Right ventricle myocardium superior (tissue), 1 donor: ENCODE results near the gene SETBP1. TPM values are rescaled to one million over a fixed set of nuclear protein-coding genes. Genes with fewer than 3 reads are reported as not detected.

ENCODE experiments used
- ATAC-seq: fragments of 200-7000 bp; cut with Tn5 transposase; one replicate; pipeline ENCODE4 v1.9.1; 2020; ENCODE audit warnings: mild to moderate bottlenecking; ENCODE audit not compliant: poor library complexity
- DNase-seq: peaks from one replicate; pipeline ENCODE4 v3.0.0-alpha.2; 2020
- intact Hi-C: fragments of 100-400 bp; cut with DNase I; formaldehyde crosslinking; loops from one replicate; pipeline ENCODE4 v1.11.2; 2022
- total RNA-seq: library from RNA; stranded (reverse); fragmentation: NEBNext Ultra II Directional; extraction: Animal tissue kit (Norgen Biotek cat#: 25700); gene quantifications from one replicate; pipeline ENCODE4 v1.2.1, GENCODE V29; 2021
- donor health status: DM: no; HTN: yes; CAD: no; lungs with severe emphysema.

Gene SETBP1
- total RNA-seq, 1 donor from 2014 or later: 6.3 TPM

DNA sequence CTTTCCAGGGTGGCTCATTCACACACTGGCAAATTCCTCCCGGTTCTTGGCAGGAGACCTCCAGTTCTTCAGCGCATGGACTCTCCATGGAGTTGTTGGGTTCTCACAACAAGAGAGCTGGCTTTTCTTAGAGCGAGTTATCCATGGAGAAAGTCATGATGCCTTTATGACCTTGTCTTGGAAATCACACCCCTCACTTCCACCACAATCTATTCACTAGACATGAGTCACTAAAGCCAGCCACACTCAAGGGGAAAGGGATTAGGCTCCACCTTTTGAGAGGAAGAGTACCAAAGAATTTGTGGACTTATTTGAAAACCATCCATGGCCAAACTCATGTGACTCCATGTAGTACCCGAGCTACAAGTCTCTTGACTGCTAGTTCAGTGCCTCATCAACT is 160.5 kb downstream of the SETBP1 start:
- ATAC-seq: no peak
- intact Hi-C loops: no loop called here
- no peak for DNase-seq

DNA sequence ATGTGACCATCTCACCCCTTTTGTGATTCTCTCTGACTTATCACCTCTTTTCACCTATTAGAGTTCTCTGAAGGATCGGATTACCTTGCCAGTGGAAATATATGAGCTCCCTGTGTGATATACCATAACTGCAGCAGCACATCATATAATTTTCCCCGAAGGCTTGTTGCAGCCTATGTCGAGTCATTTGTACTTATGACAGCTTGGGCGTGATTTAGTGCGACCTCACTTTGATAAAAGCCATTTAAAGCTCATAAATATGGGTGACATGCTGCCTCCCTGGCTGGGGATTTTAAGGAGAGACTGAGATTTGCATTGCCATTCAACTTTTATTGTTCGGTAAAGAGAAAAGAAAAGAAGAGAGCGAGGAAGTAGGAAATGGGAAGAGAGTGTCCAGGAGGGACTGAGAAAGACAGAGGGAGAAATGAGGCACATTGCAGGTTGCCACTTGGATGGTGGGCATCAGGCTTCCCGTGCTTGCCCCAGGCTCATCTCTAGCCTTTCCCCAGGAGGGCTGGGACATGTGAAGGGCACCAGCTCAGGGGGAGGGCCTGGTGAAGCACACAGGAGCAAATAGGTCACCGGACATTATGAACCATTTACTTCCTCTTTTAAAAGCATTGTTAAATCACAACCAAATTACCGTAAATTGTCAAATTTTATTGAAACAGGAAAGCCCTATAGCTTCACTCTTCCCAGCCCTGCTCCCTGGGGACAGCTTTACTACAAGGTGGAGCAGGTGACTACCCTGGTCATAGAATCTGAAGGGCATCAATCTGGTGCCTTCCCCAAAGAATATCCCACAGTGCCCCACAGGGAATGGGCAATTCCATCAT is 161.3 kb downstream of the SETBP1 start:
- no peak for DNase-seq
- no peak for ATAC-seq
- intact Hi-C loops: no loop called here

DNA sequence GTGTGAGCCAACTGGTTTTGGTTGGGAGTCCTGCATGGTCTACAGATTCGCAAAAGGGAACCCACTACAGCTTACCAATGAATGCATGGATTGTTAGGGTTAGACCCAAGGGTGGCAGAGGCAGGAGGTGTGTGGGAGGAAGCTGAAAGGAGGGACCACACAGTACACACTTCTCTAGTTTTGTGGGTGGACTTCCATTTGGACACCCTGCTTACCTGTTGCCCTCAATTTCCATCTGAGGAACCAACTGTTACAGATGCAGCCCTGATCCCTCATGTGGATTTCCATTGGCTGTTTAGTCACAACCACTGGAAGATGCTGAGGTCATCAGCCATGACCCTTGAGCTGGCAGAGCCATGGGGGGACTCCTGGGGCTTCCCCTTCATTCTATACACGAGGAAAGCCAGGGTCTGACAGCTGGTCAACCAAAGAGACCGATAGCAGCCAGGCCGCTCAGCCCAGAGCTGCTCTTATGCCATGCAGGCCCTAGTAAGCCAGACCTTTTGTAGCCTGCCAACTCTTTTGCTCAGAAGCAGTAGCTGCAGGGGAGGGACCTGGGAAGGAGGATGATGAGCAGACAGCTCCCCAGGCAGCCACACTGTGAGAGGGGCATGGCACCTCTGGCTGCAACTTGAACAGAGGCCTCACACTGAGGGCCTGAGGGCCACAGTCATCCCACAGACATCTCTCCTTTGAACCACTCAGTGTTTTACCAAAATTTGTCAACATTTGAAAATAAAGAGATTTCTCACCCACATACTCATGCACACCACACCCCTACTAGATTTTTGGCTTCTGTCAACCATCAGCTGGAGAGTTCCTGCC is 162.1 kb downstream of the SETBP1 start:
- no peak for DNase-seq
- intact Hi-C loops: no loop called here
- no peak for ATAC-seq

DNA sequence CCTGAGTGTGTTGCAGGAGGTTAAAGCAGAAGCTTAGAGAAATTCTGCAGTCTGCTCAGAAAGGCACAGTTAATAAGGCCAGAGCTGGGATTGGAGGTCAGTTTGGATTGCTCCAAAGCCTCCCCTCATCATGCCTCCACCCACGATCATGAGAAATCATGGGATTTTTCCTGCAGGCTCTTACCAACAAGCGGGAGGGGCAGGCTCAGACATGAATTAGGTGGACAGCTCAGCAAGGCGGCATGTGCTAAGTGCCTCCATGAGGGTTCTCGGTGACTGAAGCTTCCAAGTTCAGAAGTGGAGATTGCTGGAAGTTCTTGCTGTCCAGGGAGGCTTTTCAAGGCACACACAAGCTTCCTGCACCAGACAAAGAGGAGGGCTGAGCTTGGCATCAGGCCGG is 163.8 kb downstream of the SETBP1 start:
- intact Hi-C loops: no loop called here
- DNase-seq (no peak), ATAC-seq (no peak)

DNA sequence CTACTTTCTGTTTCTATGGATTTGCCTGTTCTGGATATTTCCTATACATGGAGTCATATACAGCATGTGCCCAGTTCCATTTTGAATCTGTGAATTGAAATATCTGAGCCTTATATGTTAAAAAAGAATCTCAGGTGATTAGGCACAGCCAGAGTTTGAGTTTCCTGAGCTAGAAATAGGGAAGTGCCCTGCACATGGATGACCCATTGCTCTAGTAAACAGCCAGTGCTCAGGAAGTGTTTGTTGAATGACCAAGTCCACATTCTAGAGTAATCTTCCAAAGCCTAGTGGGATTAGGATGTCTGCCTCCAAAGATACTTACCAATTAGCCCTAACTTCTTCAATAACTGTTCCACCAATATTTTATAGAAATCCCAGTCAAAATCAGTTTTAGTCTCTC is 165.8 kb downstream of the SETBP1 start:
- intact Hi-C loops: no loop called here
- DNase-seq (no peak), ATAC-seq (no peak)

DNA sequence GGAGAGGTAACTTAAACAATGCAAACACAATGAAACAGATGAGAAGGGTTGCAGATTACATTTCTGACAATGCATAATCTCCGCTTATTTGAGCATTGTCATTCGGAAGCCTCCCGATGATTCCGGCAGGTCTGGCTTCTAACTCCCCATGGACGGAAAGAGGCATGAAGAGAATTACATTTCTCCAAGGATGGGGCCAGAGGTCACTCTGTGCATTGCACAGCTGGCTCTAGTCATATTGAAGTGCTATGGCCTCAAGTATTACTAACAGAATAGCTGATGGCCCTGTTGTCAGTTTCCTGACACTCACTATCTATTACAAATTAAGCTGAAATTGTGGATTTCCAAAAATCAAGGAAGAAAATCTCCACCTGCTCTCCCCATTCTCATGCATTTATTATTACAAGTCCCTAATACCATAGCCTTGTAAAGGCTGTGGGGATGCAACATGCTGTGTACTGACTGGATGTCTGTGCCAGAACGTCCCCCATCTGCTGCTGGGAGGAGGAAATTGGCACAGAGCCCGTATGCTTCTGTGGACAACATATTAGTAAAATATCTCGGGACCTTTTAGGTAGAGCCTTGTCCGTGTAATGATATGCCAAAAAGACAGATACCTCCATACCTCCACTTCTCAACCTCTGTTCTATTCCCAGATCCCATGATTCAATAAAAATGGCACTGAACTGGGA is 168.1 kb downstream of the SETBP1 start:
- DNase-seq (no peak), ATAC-seq (no peak)
- intact Hi-C loops: no loop called here

DNA sequence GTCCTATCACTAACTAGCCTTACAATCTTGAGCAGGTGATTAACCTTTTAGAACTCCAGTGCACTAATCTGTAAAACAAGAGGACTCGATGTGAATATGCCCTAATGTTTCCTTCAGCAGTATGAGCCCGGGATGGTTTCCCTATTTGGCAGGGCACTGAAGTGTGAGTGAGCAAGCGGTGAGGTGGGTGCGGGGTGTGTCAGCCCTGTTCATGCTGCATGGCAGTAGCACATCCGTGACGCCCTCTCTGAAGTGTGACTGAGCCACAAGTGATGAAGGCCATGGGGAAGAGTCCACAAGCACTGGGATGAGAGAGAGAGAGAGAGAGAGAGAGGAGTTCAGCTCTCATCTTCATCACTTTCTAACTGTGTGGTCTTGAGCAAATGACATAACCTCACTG is 168.7 kb downstream of the SETBP1 start:
- no peak for DNase-seq
- intact Hi-C loops: no loop called here
- ATAC-seq: no peak

DNA sequence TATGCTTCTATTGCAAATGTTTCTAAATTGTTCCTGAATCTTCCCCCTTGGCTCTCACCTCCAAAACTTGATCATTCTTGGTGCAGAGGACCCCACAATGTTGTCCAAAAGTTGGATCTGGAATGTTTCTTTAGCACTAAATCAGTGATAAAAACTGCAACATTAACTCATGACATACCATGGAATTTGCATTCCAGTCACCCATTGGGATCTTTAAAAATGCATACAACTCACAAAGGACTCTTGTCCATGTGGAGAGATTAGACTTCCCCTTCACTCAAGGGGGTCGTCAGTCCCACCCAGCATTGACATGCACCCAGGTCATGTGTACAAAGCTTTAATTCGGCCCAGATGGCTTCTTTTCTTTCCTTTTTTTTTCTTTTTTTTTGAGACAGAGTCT is 169.3 kb downstream of the SETBP1 start:
- DNase-seq (no peak), ATAC-seq (no peak)
- intact Hi-C loops: no loop called here

DNA sequence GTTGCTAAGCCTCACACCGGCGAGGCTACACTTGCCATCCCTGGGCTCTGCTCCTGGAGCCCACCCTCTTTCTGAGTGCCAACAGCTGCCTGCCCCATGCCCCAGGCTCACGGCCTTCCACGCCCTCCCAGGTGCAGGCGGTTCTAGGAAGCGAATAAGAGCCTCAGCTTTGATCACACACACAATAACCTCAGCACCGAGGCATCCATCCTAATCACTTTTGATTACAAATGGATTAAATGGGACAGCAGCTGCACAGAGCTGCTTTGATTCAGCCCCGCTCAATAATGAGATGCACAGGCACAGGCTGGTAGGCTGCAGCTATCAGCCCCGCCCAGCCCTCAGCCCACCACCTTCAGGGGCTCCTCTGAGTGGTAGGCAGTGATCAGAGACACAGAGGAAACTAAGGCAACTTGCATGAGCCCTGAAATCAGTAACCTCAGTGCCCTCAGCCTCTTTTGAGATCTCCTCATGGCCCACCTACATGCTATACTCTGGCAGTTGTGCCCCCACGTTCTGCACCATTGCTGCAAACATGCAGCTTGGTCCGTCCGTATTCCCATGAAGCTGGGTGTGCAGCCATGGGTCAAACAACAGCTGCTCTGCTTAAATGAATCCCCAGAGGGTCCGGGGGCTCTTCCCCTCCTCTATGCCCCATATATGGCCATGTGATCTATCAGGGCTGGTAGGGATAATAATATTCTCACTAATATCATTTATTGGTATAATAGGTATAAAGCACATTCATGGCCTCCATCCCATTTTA is 171.4 kb downstream of the SETBP1 start:
- DNase-seq (no peak), ATAC-seq (no peak)
- intact Hi-C loops: no loop called here

DNA sequence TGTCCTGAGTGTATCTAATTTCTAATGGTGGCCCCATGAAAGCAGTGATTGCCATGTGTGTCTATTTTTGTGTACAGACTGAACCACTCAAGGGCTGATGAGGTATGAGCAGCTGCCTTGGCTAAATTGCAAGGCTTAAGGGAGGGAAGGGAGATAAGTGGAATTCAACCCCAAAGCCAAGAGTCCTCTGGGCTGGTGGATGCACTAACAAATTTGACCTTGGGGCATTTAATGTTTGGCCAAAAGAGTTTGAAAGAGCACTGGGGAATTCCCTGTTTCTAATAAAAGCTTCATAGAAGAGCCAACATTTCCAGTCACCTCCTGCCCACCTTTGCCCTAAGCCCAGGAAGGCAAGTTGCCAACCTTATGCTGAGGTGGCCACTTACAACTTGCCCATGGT is 172.1 kb downstream of the SETBP1 start:
- DNase-seq: no peak
- intact Hi-C loops: no loop called here
- peak; percentile 92 for ATAC-seq

DNA sequence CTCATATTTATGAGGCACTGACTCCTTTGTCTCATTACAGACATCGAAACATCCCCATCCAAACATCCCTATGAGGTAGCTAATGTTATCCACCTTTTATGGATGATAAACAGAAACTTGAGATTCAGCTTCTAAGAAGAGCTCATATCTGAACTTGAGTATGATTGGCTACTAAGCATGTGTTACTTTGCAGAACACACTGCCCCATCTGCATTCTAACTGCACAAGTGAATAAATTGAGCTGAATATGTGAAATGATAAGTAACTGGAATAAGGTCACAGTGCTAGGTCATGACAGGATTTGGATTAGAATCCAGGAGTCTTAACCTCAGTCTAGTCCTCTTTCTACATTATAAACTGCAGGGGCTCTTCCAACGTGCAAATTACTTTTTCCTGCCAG is 172.7 kb downstream of the SETBP1 start:
- DNase-seq: no peak
- ATAC-seq: no peak
- intact Hi-C loops: no loop called here

DNA sequence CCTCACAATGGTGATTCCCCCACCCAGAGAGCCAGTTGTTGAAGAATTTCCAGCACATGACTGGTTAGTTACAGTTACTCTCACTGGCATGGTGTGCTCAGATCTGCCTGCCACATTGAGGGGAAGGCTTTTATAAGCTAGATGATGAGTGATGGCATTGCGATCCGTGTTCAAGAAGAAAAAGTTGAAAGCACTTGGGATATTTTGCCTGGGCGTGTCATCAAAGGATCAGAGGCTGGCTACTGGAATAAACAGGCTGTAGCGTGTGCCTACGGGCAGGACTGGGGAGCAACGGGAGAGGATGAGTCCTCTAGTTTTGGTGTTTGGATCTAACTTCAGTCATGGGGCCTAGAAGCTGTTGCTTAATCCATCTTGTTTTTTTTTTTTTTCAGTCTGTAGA is 175.0 kb downstream of the SETBP1 start:
- intact Hi-C loops: no loop called here
- ATAC-seq: no peak
- DNase-seq: no peak

DNA sequence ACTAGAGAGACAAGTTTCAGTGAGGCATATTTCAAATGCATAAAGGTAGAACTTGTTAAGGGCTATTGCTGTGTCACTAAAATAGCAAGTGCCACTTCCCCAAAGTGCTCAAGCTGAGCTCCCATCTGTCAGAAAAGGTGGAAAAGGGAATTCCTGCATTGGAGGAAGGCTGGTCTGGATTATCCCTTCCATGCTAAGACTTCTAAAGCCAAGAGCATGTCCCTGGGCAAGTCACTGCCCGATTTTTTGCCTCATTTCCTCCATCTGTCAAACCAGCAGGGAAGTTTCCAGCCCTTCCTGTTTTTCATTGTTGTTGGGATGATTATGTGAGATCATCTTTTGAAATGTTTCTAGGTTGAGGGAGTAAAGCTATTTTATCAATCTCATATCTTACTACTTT is 175.5 kb downstream of the SETBP1 start:
- DNase-seq: no peak
- intact Hi-C loops: no loop called here
- ATAC-seq: no peak

DNA sequence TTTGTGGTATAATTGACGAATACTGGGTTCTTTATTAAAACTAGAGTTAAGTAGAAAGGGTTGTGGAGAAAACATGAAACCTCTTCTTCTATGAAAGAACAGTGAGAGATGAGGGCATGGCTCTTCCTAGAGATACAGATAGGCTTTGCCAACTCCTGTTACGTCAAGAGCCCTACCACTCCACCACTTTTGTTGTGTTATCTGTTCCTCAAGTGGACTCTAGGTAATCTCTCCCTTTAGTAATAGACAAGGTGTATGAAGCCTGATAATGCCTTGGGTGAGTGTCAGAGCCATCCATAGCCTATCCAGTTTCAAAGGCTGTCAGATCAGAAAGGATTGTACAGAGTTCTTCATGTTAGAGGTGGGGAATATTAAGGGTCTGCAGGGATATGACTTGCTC is 176.4 kb downstream of the SETBP1 start:
- intact Hi-C loops: no loop called here
- no peak for DNase-seq
- no peak for ATAC-seq

DNA sequence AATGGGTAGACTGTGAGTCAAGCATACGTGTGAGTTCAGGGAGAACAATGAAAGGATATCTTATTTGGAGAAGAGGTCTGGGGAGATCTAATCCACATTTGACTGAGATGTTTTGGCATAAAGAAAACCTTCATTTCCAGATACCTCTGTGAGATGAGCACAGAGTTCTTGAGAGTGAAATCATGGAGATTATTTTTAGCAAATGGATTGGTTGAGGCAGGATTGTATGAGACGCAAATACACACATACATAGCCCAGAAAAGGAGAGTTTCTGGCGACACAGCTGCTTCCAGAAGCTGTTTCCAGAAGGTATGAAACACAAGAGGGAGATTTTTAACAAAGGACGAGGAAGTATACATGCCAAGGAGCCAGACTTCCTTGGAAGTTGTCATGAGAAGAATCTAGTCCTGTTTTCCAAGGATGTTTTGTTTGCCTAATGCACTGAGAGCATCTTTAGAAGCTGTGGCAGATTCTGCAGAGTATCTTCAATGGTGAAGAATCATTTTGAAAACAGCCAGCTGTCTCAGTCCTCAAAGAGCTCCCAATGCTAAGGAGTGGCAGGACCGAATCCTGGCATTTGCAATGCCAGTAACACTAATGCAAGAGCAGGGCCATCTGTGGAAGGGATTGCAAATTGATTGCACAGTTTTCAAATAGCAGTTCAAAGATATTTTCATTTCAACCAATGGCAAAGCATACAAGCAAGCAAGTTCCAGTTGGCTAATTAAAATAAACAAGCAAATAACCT is 177.2 kb downstream of the SETBP1 start:
- DNase-seq (no peak), ATAC-seq (no peak)
- intact Hi-C loops: no loop called here

DNA sequence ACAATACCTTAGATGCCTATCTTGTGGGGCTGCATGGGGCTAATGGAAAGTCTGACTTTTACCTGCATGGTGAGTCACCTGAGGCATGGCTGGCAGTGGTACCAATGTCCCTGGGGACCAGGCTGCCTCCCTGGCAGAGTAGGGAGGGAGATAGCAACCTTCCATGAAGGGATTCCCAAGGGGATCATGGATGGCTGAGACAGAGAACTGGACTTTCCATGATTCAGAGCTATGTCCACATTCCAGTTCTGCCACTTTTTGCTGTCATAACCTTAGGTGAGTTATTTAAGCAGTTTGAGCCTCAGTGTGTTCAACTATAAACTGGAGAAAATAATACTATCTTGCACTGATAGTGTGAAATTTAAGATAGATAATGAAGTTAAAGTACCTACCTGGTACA is 178.6 kb downstream of the SETBP1 start:
- DNase-seq (no peak), ATAC-seq (no peak)
- intact Hi-C loops: no loop called here

DNA sequence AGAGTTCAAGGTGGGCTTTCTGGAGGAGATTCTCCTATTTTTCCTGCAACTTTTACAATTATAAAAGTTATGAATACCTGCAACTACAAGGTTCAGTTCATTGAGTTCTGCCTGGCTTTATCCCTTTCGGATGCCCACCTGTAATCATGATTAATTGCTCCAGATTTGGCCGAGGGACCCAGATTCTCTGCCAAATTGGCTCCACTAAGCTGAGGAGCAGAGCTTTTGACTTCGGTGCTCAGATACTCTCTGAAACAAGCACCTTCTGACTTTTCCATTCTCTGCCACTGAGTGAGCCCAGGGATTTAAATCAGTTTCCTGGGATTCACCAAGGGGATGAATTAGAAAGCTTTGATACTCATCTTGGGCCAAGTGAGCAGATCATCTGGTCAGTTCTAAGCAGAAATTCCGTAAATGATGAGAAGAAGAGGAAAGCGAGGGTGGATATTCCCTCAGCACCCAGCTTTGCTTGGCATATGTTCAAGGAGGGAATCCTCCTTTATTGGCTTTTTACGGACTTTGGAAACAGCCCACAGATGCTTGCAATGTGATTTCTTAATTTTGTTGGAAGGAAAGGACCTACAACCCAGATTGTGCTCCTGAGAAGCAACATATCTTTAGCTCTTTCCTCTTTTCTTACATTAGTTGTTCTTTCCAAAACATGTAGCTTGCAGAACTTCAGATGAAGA is 179.2 kb downstream of the SETBP1 start:
- ATAC-seq: no peak
- no peak for DNase-seq
- intact Hi-C loops: no loop called here

DNA sequence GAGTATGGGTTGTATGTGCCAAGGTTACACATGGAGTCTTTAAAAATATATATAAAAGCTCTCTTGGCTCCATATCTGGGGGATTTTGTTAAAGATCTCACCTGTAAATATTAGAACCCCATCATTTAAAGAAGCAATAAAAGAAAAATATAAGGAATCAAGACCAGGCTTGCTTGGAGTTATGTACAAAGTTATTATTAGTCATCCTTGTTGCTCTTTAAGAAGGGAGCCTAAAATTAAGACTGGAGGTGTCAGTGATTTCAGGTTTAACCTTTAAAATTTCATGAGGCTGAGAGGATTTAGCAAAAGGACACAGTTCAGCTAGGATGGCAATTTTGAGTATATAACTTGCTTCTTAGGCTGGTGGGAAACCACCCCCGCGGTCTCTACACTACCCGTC is 181.4 kb downstream of the SETBP1 start:
- no peak for DNase-seq
- intact Hi-C loops: no loop called here

More for the DNA sequence above, 181.4 kb downstream of the SETBP1 start:
- ATAC-seq: no peak
